ENCODE results near the gene STARD8.
"Not testable (repeated sequence)": the region's sequence is repeated elsewhere in the genome, so short reads cannot be mapped to it uniquely, and the experiment has no call there.

STARD8 gene

DNA sequence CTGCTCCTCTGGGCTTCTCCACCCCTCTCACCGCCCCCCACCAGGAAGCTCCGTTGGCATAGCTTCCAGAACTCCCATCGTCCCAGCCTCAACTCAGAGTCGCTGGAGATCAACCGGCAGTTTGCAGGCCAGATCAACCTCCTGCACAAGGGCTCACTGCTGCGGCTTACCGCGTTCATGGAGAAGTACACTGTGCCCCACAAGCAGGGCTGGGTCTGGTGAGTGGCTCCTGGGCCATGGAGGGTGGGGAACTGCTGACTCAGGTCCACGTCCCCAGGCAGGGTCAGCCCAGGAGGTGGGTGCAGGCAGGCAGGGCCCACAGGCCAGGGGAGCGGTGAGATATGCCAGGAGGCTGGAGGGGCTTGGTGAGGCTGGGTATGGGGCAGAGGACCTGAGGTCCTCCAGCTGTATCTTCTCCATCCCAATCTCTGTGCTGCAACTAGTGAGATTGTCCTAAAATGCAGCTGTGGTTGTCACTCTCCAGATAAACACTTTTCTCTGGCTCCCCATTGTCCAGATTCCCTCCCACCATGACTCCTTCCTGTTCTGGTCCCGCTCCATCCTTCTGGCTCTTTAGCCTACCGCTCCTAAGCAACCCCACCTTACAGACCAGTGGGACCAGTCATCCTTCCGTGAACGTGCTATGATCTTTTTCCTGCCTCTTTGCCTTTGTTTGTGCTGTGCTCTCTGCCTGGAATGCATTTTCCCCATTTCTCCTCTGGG lies 71.9 kb downstream of the STARD8 start:
- no peak for DNase-seq (ENCODE audit: low read depth)

- DNase-seq (ENCODE audit: low read depth) = no peak
Observed at GRCh38 chrX:68719904-68720614, 72.6 kb downstream of the STARD8 start.

DNA sequence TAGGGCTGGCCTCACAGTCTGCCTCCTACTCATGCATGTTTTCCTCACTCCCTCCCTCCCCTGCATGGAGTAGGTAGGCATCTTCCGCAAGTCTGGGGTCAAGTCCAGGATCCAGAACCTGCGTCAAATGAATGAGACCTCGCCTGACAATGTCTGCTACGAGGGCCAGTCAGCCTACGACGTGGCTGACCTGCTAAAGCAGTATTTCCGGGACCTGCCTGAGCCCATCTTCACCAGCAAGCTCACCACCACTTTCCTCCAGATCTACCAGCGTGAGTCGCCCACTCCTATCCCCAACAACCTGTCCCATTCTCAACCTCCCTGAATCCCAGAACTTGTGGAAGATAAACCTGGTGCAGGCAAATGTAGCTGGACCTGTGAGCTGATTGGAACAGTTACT lies 73.4 kb downstream of the STARD8 start:
- no peak for DNase-seq (ENCODE audit: low read depth)

- no peak for DNase-seq (ENCODE audit: low read depth)
Observed at GRCh38 chrX:68721546-68721945, 74.1 kb downstream of the STARD8 start.

DNA sequence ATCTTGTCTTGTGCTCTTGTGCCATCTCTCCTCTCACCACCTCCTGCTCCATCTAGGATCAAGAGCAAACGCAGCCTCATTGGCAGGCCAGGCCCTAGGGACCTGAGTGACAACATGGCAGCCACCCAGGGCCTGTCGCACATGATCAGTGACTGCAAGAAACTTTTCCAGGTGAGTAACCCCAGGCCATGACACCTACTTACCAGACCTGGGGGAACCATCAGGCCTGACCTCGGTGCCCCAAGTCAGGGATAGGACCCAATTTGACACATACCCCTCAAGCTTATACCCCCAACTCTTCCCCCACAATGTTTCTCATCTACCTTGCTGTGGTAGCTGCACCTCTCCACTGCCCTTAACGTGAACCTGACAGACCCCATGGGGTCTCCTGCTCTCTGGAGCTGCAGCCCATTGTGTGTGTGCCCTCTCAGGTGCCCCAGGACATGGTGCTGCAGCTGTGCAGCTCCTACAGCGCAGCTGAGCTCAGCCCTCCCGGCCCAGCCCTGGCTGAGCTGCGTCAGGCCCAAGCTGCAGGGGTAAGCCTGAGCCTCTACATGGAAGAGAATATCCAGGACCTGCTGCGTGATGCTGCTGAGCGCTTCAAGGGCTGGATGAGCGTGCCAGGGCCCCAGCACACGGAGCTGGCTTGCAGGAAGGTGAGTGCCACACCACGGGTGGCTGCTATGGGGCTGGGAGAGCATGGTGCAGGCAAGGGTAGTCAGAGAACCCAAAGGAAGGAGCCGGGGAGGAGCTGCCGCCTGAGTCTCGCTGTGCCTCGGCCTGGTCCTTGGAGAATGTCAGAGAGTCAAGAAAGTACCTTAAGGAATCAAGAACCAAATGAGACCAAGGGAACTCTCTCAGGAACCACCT lies 74.8 kb downstream of the STARD8 start:
- no peak for DNase-seq (ENCODE audit: low read depth)

DNA sequence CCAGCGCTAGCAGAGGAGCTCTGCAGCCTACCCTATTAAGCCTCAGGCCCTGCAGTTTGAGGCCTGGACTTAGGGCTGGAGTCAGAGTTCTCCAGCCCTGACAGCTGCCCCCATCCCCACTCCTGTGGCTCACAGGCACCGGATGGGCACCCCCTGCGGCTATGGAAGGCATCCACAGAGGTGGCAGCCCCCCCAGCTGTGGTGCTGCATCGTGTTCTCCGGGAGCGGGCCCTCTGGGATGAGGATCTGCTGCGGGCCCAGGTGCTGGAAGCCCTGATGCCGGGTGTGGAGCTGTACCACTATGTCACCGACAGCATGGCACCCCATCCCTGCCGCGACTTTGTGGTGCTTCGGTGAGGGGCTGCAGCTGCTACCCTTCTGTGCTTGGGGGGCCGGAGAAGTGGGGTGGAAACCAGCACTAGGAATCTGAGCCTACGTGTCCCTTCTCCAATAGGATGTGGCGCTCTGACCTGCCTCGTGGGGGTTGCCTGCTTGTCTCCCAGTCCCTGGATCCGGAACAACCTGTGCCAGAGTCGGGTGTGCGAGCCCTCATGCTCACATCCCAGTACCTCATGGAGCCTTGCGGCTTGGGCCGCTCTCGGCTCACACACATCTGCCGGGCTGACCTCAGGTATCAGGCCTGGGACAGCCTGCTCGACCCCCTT lies 76.2 kb downstream of the STARD8 start:
- DNase-seq (ENCODE audit: low read depth) = no peak

DNA sequence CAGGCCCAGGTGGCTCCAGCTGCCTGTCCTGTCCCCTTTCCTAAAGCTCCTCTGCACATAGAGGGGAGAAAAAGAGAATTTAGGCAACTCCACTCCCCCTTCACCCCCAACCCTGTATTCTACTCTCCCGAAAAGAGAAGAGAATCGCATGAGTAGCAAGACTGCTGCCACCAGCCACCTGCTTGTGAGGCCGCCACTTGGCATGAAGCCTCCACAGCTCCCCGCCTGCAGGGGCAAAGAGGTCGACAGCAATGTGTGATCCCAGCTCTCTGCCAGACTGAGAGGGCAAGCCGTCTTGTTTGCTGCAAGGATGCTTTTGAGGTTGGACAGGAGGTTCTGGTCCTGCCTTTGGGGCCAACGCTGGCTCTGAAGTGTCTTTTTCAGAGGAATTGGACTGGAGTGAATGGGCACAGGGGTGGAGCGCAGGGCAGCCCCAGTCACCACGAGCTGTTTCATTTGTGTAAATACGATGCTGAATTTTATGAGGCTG lies 77.1 kb downstream of the STARD8 start:
- DNase-seq (ENCODE audit: low read depth) = no peak

DNA sequence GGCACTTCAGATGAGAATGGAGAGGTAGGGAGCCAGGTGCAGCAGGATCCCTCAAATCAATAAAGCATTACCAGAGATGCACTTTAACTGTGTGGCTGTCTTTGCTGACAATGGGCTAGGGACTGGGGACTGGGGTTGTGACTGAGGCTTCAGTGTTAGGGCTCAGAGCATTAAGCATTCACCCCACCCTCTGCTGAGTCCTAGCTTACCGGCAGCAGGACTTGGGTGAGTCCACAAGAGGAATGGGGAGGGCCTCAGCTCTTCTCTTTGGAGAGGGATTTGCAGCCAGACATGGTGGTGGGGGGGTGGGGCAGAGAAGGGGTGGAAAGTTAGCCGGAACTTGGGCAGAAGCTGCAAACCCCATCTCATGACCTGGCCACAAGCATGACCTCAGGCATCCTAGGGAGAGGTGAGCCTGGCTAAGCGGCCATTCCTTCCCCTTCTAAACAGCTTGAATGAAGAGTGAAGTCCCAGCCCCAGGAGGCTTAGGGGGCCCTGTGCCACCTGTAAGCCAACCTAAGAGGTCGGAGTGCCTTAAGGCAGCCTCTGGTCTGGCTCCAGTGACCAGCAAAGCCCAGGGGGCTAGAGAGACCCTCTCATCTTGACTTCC lies 78.4 kb downstream of the STARD8 start:
- DNase-seq (ENCODE audit: low read depth) = no peak

GRCh38 chrX:68726366-68726765 lies 78.9 kb downstream of the STARD8 start:
- DNase-seq (ENCODE audit: low read depth) = no peak

GRCh38 chrX:68727696-68728095 lies 80.2 kb downstream of the STARD8 start:
- no peak for DNase-seq (ENCODE audit: low read depth)

GRCh38 chrX:68728186-68728585 lies 80.7 kb downstream of the STARD8 start:
- DNase-seq (ENCODE audit: low read depth) = no peak

DNA sequence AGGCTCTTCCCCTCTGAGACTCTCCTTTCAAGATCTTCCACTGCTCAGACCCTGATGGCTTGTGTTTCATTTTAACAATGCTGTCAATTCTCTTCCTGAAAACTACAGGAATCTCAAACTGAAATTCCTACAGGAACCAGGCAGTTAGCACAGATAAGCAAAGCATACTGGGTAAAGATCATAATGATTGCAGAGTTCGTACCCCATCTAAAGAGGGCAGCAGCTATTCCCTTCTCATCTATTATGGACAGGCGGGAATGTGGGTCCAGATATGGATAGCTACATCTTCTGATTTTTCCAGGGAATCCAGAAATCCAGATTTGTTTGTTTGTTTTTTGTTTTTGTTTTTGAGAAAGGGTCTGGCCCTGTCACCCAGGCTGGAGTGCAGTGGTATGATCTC lies 83.8 kb downstream of the STARD8 start:
- no peak for DNase-seq (ENCODE audit: low read depth)

- peak; percentile 50 for DNase-seq (ENCODE audit: low read depth)
Observed at GRCh38 chrX:68732906-68733493, 85.5 kb downstream of the STARD8 start.

- no peak for DNase-seq (ENCODE audit: low read depth)
Observed at GRCh38 chrX:68735266-68735665, 87.8 kb downstream of the STARD8 start.

DNA sequence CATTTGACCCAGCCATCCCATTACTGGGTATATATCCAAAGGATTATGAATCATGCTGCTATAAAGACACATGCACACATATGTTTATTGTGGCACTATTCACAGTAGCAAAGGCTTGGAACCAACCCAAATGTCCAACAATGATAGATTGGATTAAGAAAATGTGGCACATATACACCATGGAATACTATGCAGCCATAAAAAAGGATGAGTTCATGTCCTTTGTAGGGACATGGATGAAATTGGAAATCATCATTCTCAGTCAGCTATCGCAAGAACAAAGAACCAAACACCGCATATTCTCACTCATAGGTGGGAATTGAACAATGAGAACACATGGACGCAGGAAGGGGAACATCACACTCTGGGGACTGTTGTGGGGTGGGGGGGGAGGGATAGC lies 94.4 kb downstream of the STARD8 start:
- not testable (repeated sequence) for DNase-seq (ENCODE audit: low read depth)

GRCh38 chrX:68743754-68744153 lies 96.3 kb downstream of the STARD8 start:
- no peak for DNase-seq (ENCODE audit: low read depth)

GRCh38 chrX:68746988-68747387 lies 99.5 kb downstream of the STARD8 start:
- no peak for DNase-seq (ENCODE audit: low read depth)

DNA sequence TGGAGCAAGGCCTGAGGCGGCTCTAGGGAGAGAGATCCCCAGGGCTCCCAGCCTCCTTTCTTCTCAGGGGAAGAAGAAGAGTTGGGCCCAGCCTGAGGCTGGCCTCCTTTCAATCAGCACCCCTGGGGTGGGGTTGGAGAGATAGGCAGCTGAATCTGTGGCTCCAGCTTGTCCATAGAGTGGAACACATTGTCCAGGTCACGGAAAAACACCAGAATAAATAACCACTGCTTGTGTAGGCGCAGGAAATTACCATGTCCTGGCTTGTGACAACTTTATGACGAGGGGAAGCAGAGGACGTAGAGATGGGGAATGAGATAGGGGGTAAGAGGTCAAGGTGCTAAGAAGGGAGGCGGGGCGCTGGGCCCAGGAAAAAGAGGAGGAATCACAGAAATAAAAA lies 100.6 kb downstream of the STARD8 start:
- DNase-seq (ENCODE audit: low read depth) = no peak

DNA sequence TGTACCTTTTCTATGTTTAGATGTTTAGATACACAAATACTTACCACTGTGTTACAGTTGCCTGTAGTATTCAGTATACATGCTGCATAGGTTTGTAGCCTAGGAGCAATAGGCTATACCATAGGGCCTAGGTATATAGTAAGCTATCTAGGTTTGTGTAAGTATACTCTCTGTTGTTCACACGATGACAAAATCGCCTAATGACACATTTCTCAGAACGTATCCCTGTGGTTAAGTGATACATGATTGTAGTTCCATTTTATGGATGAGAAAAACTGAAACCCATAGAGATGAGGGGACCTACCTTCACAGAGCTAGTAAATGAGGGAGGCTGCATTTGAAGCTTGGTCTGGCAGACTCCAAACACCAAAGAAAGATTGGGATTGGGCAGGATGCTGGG lies 102.0 kb downstream of the STARD8 start:
- DNase-seq (ENCODE audit: low read depth) = no peak

- DNase-seq (ENCODE audit: low read depth) = no peak
Observed at GRCh38 chrX:68750316-68750715, 102.8 kb downstream of the STARD8 start.

GRCh38 chrX:68751372-68751771 lies 103.9 kb downstream of the STARD8 start:
- no peak for DNase-seq (ENCODE audit: low read depth)
